HEK293 (cell line): ENCODE results near the gene PLA2G4D.

Experiments used
- GLI2 ChIP-seq: fragments of 450-650 bp; formaldehyde crosslinking; IDR thresholded peaks from 2 replicates; pipeline ENCODE4; 2017; ENCODE audit warnings: missing biosample characterization, missing genetic modification characterization, low read depth, borderline replicate concordance
- GLIS1 ChIP-seq: fragments of 450-650 bp; formaldehyde crosslinking; IDR thresholded peaks from 2 replicates; pipeline ENCODE4 v1.5.1; 2016; ENCODE audit warnings: missing biosample characterization, missing genetic modification characterization
- IKZF3 ChIP-seq: fragments of 450-650 bp; IDR thresholded peaks from 2 replicates; pipeline ENCODE4 v1.5.0; 2018; ENCODE audit warnings: missing biosample characterization, mild to moderate bottlenecking, missing genetic modification characterization, moderate library complexity
- KLF1 ChIP-seq: fragments of 450-650 bp; formaldehyde crosslinking; IDR thresholded peaks from 2 replicates; pipeline ENCODE4 v1.5.1; 2016; ENCODE audit warnings: missing biosample characterization, missing genetic modification characterization
- OVOL3 ChIP-seq: fragments of 450-650 bp; formaldehyde crosslinking; IDR thresholded peaks from 2 replicates; pipeline ENCODE4 v1.5.1; 2016; ENCODE audit warnings: missing biosample characterization, missing genetic modification characterization
- PATZ1 ChIP-seq: fragments of 450-650 bp; formaldehyde crosslinking; IDR thresholded peaks from 2 replicates; pipeline ENCODE4 v1.5.1; 2016; ENCODE audit warnings: missing biosample characterization, missing genetic modification characterization
- PRDM2 ChIP-seq: fragments of 450-650 bp; formaldehyde crosslinking; IDR thresholded peaks from 2 replicates; pipeline ENCODE4 v1.5.1; 2016; ENCODE audit warnings: missing biosample characterization, missing genetic modification characterization, borderline replicate concordance
- SCRT2 ChIP-seq: fragments of 450-650 bp; formaldehyde crosslinking; IDR thresholded peaks from 2 replicates; pipeline ENCODE4 v1.5.1; 2016; ENCODE audit warnings: missing biosample characterization, missing genetic modification characterization
- ZBTB21 ChIP-seq: fragments of 450-650 bp; formaldehyde crosslinking; IDR thresholded peaks from 2 replicates; pipeline ENCODE4 v1.5.1; 2017; ENCODE audit warnings: missing biosample characterization, missing genetic modification characterization
- ZNF138 ChIP-seq: fragments of 450-650 bp; formaldehyde crosslinking; IDR thresholded peaks from 2 replicates; pipeline ENCODE4 v1.5.1; 2016; ENCODE audit warnings: missing biosample characterization, missing genetic modification characterization, borderline replicate concordance
- ZNF16 ChIP-seq: fragments of 450-650 bp; formaldehyde crosslinking; IDR thresholded peaks from 2 replicates; pipeline ENCODE4 v1.5.1; 2016; ENCODE audit warnings: low read depth, missing biosample characterization, missing genetic modification characterization
- ZNF202 ChIP-seq: fragments of 450-650 bp; formaldehyde crosslinking; IDR thresholded peaks from 2 replicates; pipeline ENCODE4 v1.5.1; 2016; ENCODE audit warnings: missing biosample characterization, missing genetic modification characterization, borderline replicate concordance
- ZNF292 ChIP-seq: fragments of 450-650 bp; formaldehyde crosslinking; IDR thresholded peaks from 2 replicates; pipeline ENCODE4 v1.5.1; 2016; ENCODE audit warnings: low read depth, missing biosample characterization, missing genetic modification characterization, borderline replicate concordance
- ZNF335 ChIP-seq: fragments of 450-650 bp; formaldehyde crosslinking; conservative IDR thresholded peaks from 2 replicates; pipeline ENCODE4 v1.5.1; 2016; ENCODE audit warnings: missing biosample characterization, missing genetic modification characterization
- ZNF341 ChIP-seq: fragments of 450-650 bp; formaldehyde crosslinking; IDR thresholded peaks from 2 replicates; pipeline ENCODE4; 2016; ENCODE audit warnings: low read depth, missing biosample characterization, missing genetic modification characterization
- ZNF366 ChIP-seq: fragments of 450-650 bp; formaldehyde crosslinking; conservative IDR thresholded peaks from 2 replicates; pipeline ENCODE4 v1.5.1; 2016; ENCODE audit warnings: missing biosample characterization, missing genetic modification characterization
- ZNF416 ChIP-seq: fragments of 450-650 bp; formaldehyde crosslinking; IDR thresholded peaks from 2 replicates; pipeline ENCODE4 v1.5.1; 2016; ENCODE audit warnings: missing biosample characterization, missing genetic modification characterization
- ZNF433 ChIP-seq: fragments of 450-650 bp; formaldehyde crosslinking; IDR thresholded peaks from 2 replicates; pipeline ENCODE4 v1.5.1; 2016; ENCODE audit warnings: missing biosample characterization, missing genetic modification characterization, low read depth
- ZNF544 ChIP-seq: fragments of 450-650 bp; formaldehyde crosslinking; IDR thresholded peaks from 2 replicates; pipeline ENCODE4 v1.5.0; 2017; ENCODE audit warnings: missing biosample characterization, missing genetic modification characterization
- ZNF560 ChIP-seq: fragments of 450-650 bp; formaldehyde crosslinking; IDR thresholded peaks from 2 replicates; pipeline ENCODE4 v1.5.1; 2017; ENCODE audit warnings: missing biosample characterization, missing genetic modification characterization, borderline replicate concordance
- ZNF571 ChIP-seq: fragments of 450-650 bp; formaldehyde crosslinking; IDR thresholded peaks from 2 replicates; pipeline ENCODE4 v1.5.0; 2017; ENCODE audit warnings: missing biosample characterization, missing genetic modification characterization
- ZNF585B ChIP-seq: fragments of 450-650 bp; formaldehyde crosslinking; IDR thresholded peaks from 2 replicates; pipeline ENCODE4 v1.5.1; 2016; ENCODE audit warnings: missing biosample characterization, missing genetic modification characterization
- ZNF600 ChIP-seq: fragments of 450-650 bp; formaldehyde crosslinking; IDR thresholded peaks from 2 replicates; pipeline ENCODE4 v1.5.1; 2016; ENCODE audit warnings: missing biosample characterization, missing genetic modification characterization
- ZNF654 ChIP-seq: fragments of 450-650 bp; formaldehyde crosslinking; IDR thresholded peaks from 2 replicates; pipeline ENCODE4 v1.5.1; 2016; ENCODE audit warnings: low read depth, missing biosample characterization, missing genetic modification characterization
- ZNF658 ChIP-seq: fragments of 450-650 bp; formaldehyde crosslinking; IDR thresholded peaks from 2 replicates; pipeline ENCODE4; 2016; ENCODE audit warnings: missing biosample characterization, missing genetic modification characterization
- ZNF660 ChIP-seq: fragments of 450-650 bp; IDR thresholded peaks from 2 replicates; pipeline ENCODE4 v1.5.1; 2018; ENCODE audit warnings: missing biosample characterization, mild to moderate bottlenecking, missing genetic modification characterization
- ZNF701 ChIP-seq: fragments of 450-650 bp; formaldehyde crosslinking; IDR thresholded peaks from 2 replicates; pipeline ENCODE4 v1.5.1; 2016; ENCODE audit warnings: missing biosample characterization, missing genetic modification characterization
- ZNF704 ChIP-seq: fragments of 450-650 bp; formaldehyde crosslinking; IDR thresholded peaks from 2 replicates; pipeline ENCODE4 v1.5.1; 2016; ENCODE audit warnings: missing biosample characterization, missing genetic modification characterization
- ZNF791 ChIP-seq: fragments of 450-650 bp; formaldehyde crosslinking; IDR thresholded peaks from 2 replicates; pipeline ENCODE4 v1.5.1; 2016; ENCODE audit warnings: missing biosample characterization, missing genetic modification characterization
- ZNF837 ChIP-seq: fragments of 450-650 bp; formaldehyde crosslinking; IDR thresholded peaks from 2 replicates; pipeline ENCODE4 v1.5.1; 2016; ENCODE audit warnings: missing biosample characterization, missing genetic modification characterization
- ZSCAN18 ChIP-seq: fragments of 450-650 bp; formaldehyde crosslinking; IDR thresholded peaks from 2 replicates; pipeline ENCODE4 v1.5.1; 2016; ENCODE audit warnings: missing biosample characterization, missing genetic modification characterization

PLA2G4D gene

GRCh38 chr15:42056934-42057798, 37.2 kb downstream of the PLA2G4D start (continued):
- no peak for TF ChIP-seq ZNF837 (tag by site-specific recombination)
- no peak for TF ChIP-seq ZNF16
- no peak for TF ChIP-seq ZNF571
- TF ChIP-seq ZNF433 (tag by site-specific recombination) = no peak
- no peak for TF ChIP-seq ZNF560 (tag by site-specific recombination)
- TF ChIP-seq ZNF416 (tag by site-specific recombination) = no peak
- peak; percentile 71 for TF ChIP-seq PATZ1 (tag by site-specific recombination)
- TF ChIP-seq ZBTB21 = peak; percentile 97
- no peak for TF ChIP-seq ZSCAN18 (tag by site-specific recombination)
- TF ChIP-seq ZNF202 (tag by site-specific recombination) = no peak
- no peak for TF ChIP-seq SCRT2
- TF ChIP-seq ZNF658 (tag by site-specific recombination) = no peak
- TF ChIP-seq ZNF654 = peak; percentile 66
- TF ChIP-seq ZNF704 (tag by site-specific recombination) = no peak
- TF ChIP-seq OVOL3 (tag by site-specific recombination) = no peak
- no peak for TF ChIP-seq ZNF791
- no peak for TF ChIP-seq ZNF292 (tag by site-specific recombination)
- TF ChIP-seq ZNF366 = peak; percentile 72
- TF ChIP-seq PRDM2 = no peak
- TF ChIP-seq ZNF544 (tag by site-specific recombination) = no peak
- peak; percentile 50 for TF ChIP-seq ZNF600 (tag by site-specific recombination)
- no peak for TF ChIP-seq ZNF701 (tag by site-specific recombination)
- TF ChIP-seq ZNF138 (tag by site-specific recombination) = no peak
- TF ChIP-seq ZNF585B (tag by site-specific recombination) = no peak
- TF ChIP-seq GLI2 (tag by site-specific recombination) = no peak
- TF ChIP-seq IKZF3 (tag by site-specific recombination) = peak; percentile 82
- TF ChIP-seq ZNF660 (tag by site-specific recombination) = peak; percentile 30; the same call in 1 of the 2 replicates
- no peak for TF ChIP-seq ZNF341
- TF ChIP-seq KLF1 (tag by site-specific recombination) = 0 out of 2 replicates have a peak, but pooled peaks have one; percentile 14
- peak; percentile 41; the same call in 1 of the 2 replicates for TF ChIP-seq ZNF335
- peak; percentile 50; the same call in 1 of the 2 replicates for TF ChIP-seq GLIS1
